Renal cortex interstitium (tissue), 11 donors: ENCODE data around the gene P2RY6. TPM values are rescaled to one million over a fixed set of nuclear protein-coding genes. Genes with fewer than 3 reads are reported as not detected.

Source experiments
- DNase-seq, 11 donors: peaks; one replicate each; pipeline ENCODE4 v3.0.0-alpha.2; 2013; ENCODE audit warnings: low read depth in 9 of 11, low spot score in 4 of 11; ENCODE audit errors: extremely low read depth in 1 of 11
- polyA plus RNA-seq, 3 donors: library from polyadenylated mRNA; unstranded; fragments of 120-200 nt; gene quantifications; one replicate each; pipeline ENCODE4 v1.2.1, GENCODE V29; 2013; ENCODE audit not compliant: insufficient read length in 3 of 3

The P2RY6 gene
- polyA plus RNA-seq, 3 donors = 1.0 to 1.9 (median 1.6) TPM

GRCh38 chr11:73288192-73288872 is 16.2 kb downstream of the P2RY6 start:
- no peak for DNase-seq

GRCh38 chr11:73288873-73289707 is 17.0 kb downstream of the P2RY6 start:
- DNase-seq = peak in 9 of 11 donors; percentile 43 to 65 (median 60)

- no peak for DNase-seq
These were observed 18.4 kb downstream of the P2RY6 start for GRCh38 chr11:73290536-73290935.

- DNase-seq = no peak
These were observed 19.1 kb downstream of the P2RY6 start for GRCh38 chr11:73291196-73291595.

GRCh38 chr11:73291781-73292524 is 19.8 kb downstream of the P2RY6 start:
- DNase-seq = no peak

GRCh38 chr11:73292525-73292894 is 20.4 kb downstream of the P2RY6 start:
- no peak for DNase-seq

GRCh38 chr11:73293356-73293936 is 21.3 kb downstream of the P2RY6 start:
- no peak for DNase-seq

- DNase-seq = no peak
These were observed 22.5 kb downstream of the P2RY6 start for GRCh38 chr11:73294604-73295003.

GRCh38 chr11:73295241-73295995 is 23.3 kb downstream of the P2RY6 start:
- DNase-seq = peak in 8 of 11 donors; percentile 41 to 66 (median 54)

GRCh38 chr11:73295996-73296318 is 23.8 kb downstream of the P2RY6 start:
- DNase-seq = no peak

GRCh38 chr11:73296501-73297230 is 24.5 kb downstream of the P2RY6 start:
- DNase-seq = no peak

GRCh38 chr11:73297231-73297590 is 25.1 kb downstream of the P2RY6 start:
- DNase-seq = no peak

- DNase-seq = no peak
These were observed 25.6 kb downstream of the P2RY6 start for GRCh38 chr11:73297702-73298101.

GRCh38 chr11:73298233-73298632 is 26.1 kb downstream of the P2RY6 start:
- no peak for DNase-seq

- DNase-seq = no peak
These were observed 27.6 kb downstream of the P2RY6 start for GRCh38 chr11:73299751-73300150.

- no peak for DNase-seq
These were observed 34.1 kb downstream of the P2RY6 start for GRCh38 chr11:73306069-73306841.

GRCh38 chr11:73306977-73307322 is 34.8 kb downstream of the P2RY6 start:
- DNase-seq = no peak
